GM23248 (cell line): ENCODE data around the gene KIFAP3.

Source experiments
- EZH2 ChIP-seq: fragments of 200-600 bp; sonication (generic); IDR thresholded peaks from 2 replicates; pipeline ENCODE4 v1.6.1; 2018; ENCODE audit warnings: antibody characterized with exemption, mild to moderate bottlenecking; ENCODE audit not compliant: insufficient read depth, poor library complexity, severe bottlenecking
- EZH2phosphoT487 ChIP-seq: fragments of 200-600 bp; sonication (generic); IDR thresholded peaks from 2 replicates; pipeline ENCODE4 v1.6.1; 2018; ENCODE audit warnings: antibody characterized with exemption, moderate library complexity, mild to moderate bottlenecking, low read depth; ENCODE audit not compliant: insufficient read depth

DNA sequence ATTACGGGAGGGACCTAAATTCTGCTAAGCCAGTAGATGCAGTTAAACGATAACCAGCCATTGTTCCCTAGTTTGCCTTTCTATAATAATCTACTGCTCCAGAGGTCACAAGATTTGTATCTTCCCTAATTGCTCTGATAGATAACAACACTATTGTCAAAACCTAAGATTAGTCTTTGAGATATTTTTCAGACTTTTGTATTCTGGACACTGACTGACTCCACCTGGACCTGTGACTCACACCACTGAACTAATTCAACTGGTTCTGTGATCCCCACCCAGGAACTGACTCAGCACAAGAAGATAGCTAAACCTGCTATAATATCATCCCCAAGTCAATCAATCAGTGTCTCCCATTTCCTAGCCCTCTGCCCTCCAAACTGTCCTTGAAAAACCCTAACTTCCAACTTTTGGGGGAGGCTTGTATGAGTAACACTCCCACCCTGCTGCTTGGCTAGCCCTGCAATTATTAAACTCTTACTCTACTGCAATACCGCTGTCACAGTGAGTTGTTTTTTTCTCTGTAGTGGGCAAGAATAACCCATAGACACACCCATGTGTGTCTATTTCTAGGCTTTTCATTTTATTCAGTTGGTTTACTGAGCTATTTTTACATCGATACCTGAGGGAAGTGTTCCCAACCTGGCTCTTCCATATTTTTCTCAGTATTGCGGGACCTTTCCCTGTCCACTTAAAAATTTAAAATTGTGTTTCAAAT, 11.2 kb downstream of the KIFAP3 start:
- no peak for TF ChIP-seq EZH2
- no peak for TF ChIP-seq EZH2phosphoT487
